AG04449 (cell line): Measurements from ENCODE around the gene REXO4.
"Not testable (repeated sequence)": the region's sequence is repeated elsewhere in the genome, so short reads cannot be mapped to it uniquely, and the experiment has no call there.

Experiments used
- CTCF ChIA-PET: fragments of 350-600 bp; formaldehyde crosslinking; extraction: SDS; loops from one replicate; lab custom pipeline; 2021; ENCODE audit warnings: antibody characterized with exemption; lab: Yijun Ruan, JAX
- POLR2A ChIA-PET: fragments of 400-600, 350-600 bp; formaldehyde crosslinking; extraction: SDS; loops from one replicate; lab custom pipeline; 2020; ENCODE audit warnings: antibody characterized with exemption, inconsistent platforms; lab: Yijun Ruan, JAX
- DNase-seq: peaks from one replicate; pipeline ENCODE4 v3.0.0-alpha.2; 2010; ENCODE audit warnings: low read depth, low spot score
- H3K4me3 ChIP-seq: 2 replicates; pipeline ENCODE4 v1.5.1; 2011; ENCODE audit warnings: low read depth, mild to moderate bottlenecking, control low read depth, low read length
- TF ChIP-seq, protein P1 (sequence below): IDR thresholded peaks from one replicate; pipeline ENCODE4 v1.5.1; 2011; ENCODE audit warnings: mild to moderate bottlenecking, moderate library complexity, low read length, control low read depth, inconsistent platforms; ENCODE audit not compliant: insufficient read depth; ENCODE audit errors: missing control alignments

The REXO4 gene

DNA sequence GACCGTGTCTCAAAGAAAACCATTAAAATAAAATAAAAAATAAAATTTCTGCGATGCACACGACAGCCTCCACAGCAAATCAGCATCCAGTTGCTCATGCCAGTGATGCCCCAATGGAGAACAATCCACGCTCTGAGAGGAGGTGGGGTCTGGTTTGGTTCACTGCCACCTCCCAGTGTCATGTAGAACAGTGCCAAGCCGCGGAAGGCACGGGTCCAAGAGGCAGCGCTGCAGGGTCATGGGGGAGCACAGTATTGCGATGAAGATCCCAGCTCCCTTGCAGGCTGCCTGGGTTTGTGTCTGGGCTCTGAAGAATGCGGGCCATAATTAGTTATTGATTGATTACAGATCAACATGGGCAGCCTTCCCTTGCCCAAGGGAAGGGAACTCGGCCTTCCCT lies 35.8 kb upstream of the REXO4 start:
- POLR2A ChIA-PET = interaction anchor here (0.6 kb wide), 1 partner anchor 106 kb away, joined by 3 read pairs; the partner anchor contains the start of genes MED22 and RPL7A
- CTCF ChIA-PET = no interaction called here
- no peak for DNase-seq
- TF ChIP-seq, protein P1, sequence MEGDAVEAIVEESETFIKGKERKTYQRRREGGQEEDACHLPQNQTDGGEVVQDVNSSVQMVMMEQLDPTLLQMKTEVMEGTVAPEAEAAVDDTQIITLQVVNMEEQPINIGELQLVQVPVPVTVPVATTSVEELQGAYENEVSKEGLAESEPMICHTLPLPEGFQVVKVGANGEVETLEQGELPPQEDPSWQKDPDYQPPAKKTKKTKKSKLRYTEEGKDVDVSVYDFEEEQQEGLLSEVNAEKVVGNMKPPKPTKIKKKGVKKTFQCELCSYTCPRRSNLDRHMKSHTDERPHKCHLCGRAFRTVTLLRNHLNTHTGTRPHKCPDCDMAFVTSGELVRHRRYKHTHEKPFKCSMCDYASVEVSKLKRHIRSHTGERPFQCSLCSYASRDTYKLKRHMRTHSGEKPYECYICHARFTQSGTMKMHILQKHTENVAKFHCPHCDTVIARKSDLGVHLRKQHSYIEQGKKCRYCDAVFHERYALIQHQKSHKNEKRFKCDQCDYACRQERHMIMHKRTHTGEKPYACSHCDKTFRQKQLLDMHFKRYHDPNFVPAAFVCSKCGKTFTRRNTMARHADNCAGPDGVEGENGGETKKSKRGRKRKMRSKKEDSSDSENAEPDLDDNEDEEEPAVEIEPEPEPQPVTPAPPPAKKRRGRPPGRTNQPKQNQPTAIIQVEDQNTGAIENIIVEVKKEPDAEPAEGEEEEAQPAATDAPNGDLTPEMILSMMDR = no peak
- no peak overlapping the region for H3K4me3 ChIP-seq

DNA sequence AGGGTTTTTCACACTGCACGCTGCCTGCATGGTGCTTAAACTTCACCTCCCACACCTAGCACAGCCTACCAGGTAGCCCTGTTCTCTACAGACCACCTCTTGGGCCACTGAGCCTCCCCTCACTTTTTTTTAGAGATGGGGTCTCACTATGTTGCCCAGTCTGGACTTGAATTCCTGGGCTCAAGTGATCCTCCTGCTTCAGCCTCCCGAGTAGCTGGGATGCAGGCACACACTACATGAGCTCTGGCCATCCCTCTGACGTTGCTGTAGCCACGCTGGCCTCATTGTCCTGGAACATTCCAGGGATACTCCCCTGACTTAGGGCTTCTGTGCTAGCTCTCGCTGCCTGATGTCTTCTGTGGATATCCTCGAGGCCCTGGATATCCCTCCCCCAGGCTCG lies 34.8 kb upstream of the REXO4 start:
- POLR2A ChIA-PET = no interaction called here
- no peak overlapping the region for H3K4me3 ChIP-seq
- TF ChIP-seq, protein P1 = no peak
- CTCF ChIA-PET = no interaction called here
- no peak for DNase-seq

DNA sequence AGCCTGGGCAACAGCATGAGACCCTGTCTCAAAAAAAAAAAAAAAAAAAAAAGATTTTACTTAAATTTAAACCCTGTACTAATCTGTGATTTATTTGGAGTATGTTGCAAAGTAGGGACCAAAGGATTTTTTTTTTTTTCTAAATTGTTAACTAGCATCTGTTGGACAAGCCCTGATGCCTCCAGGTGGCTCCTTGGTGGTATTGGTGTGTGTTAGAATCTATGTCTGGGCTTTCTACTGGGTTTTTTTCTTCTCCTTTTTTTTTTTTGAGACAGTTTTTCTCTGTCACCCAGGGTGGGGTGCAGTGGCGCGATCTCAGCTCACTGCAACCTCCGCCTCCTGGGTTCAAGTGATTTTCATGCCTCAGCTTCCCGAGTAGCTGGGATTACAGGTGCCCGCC lies 34.1 kb upstream of the REXO4 start:
- CTCF ChIA-PET, POLR2A ChIA-PET, H3K4me3 ChIP-seq, DNase-seq: not testable (repeated sequence)

DNA sequence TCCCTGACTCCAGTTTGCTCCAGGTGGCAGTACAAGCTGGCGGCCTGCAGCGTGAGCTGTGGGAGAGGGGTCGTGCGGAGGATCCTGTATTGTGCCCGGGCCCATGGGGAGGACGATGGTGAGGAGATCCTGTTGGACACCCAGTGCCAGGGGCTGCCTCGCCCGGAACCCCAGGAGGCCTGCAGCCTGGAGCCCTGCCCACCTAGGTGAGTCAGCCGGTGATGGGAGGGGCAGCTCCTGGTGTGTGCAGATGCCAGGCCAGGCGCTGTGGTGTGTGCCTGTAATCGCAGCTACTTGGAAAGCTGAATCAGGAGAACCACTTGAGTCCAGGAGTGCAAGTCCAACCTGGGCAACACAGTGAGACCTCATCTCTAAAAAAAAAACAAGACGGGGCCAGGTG lies 31.9 kb upstream of the REXO4 start:
- no peak for DNase-seq
- TF ChIP-seq, protein P1 = no peak
- POLR2A ChIA-PET = no interaction called here
- CTCF ChIA-PET = no interaction called here
- no peak overlapping the region for H3K4me3 ChIP-seq

DNA sequence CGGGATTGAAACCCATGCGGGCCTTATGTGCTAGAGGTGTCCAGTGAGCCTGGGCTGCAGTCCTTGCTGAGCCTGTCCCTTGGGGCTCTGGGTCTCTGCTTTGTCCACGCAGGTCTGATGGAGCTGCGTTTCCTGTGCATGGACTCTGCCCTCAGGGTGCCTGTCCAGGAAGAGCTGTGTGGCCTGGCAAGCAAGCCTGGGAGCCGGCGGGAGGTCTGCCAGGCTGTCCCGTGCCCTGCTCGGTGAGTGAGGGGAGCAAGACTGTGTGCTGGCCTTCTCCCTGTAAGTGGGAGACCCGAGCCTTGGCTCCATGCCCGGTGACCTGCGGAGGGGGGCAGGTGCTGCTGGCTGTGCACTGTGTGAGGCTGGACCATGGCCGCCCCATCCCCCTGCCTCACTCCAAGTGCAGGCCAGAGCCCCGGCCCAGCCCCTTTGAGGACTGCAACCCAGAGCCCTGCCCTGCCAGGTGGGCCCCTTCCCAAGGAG lies 30.7 kb upstream of the REXO4 start:
- TF ChIP-seq, protein P1 = no peak
- ChIA-PET POLR2A (no interaction called here), CTCF (no interaction called here)
- DNase-seq = no peak
- H3K4me3 ChIP-seq = no peak overlapping the region

DNA sequence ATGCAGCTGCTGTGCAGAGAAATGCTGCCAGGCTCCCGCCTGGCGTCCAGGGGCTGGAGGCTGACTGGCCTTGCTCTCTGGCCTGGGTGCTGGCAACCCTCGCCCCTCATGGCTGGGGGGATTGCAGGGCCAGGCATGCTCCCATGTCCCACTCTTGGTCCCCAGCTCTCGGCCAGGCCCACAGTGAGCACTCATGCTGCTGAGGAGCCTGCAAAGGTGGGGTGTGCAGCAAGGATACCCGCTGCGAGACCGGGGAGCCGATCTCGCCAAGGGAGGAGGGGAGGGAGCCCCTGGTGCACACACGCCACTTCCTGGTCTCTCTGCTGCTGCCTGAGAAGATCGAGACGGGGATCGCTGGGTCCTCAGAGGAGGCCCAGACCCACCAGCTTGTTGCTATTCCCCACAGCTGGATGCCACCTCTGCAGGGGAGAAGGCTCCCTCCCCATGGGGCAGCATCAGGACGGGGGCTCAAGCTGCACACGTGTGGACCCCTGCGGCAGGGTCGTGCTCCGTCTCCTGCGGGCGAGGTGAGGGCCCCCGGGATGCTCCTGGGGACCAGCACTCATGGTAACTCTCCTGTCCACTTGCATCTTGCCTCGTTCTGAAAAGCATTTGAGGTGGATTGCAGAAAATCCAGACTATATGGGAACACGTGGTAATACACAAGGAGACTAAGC lies 27.6 kb upstream of the REXO4 start:
- no peak for DNase-seq
- TF ChIP-seq, protein P1 = no peak
- H3K4me3 ChIP-seq = no peak overlapping the region
- POLR2A ChIA-PET = no interaction called here
- CTCF ChIA-PET = no interaction called here

DNA sequence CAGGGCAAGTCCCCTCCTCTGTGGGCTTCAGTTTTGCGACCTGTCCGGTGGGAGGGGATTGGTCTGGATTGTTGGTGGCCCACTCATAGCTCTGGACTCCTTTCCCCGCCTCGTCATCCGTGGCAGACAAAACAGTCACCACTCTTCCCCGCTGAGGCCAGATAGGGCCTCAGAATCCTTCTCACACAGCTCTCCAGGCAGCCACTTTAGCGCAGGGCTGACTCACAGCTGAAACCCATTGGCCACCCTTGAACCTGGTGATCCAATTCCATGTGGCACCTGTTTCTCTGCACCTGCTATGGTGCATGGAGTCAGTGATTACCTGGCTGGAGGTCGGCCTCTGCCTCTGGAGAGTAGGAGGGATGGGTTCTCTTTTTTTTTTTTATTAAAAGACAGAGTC lies 26.2 kb upstream of the REXO4 start:
- H3K4me3 ChIP-seq = no peak overlapping the region
- ChIA-PET CTCF (interaction anchor here (1.1 kb wide), 1 partner anchor 41 kb away, joined by 4 read pairs; no protein-coding TSS in a partner anchor), POLR2A (interaction anchor here (1.5 kb wide), 1 partner anchor 26 kb away, joined by 4 read pairs; the partner anchor contains the start of gene REXO4)
- no peak for DNase-seq
- TF ChIP-seq, protein P1 = no peak
